Neural cell (in vitro differentiated cells): ENCODE results near the gene ERMAP.

Experiments used
- EZH2 ChIP-seq: fragments of 200-600, 300-800 bp; shearing (Covaris generic), sonication (generic); IDR thresholded peaks from 2 replicates; pipeline ENCODE4 v1.6.1; 2014; ENCODE audit warnings: antibody characterized with exemption, low read length, borderline replicate concordance, mild to moderate bottlenecking; ENCODE audit not compliant: insufficient read depth, poor library complexity, severe bottlenecking
- MXI1 ChIP-seq: fragments of 450-650 bp; conservative IDR thresholded peaks from 2 replicates; pipeline ENCODE4 v1.6.1; 2014; ENCODE audit warnings: antibody characterized with exemption, mild to moderate bottlenecking; ENCODE audit not compliant: poor library complexity, severe bottlenecking
- POLR2AphosphoS5 ChIP-seq: IDR thresholded peaks from 2 replicates; pipeline ENCODE4 v1.6.1; 2012
- RAD21 ChIP-seq: fragments of 450-650 bp; conservative IDR thresholded peaks from 2 replicates; pipeline ENCODE4 v1.6.1; 2014; ENCODE audit warnings: antibody characterized with exemption, mild to moderate bottlenecking, moderate library complexity
- SMC3 ChIP-seq: fragments of 450-650 bp; conservative IDR thresholded peaks from 2 replicates; pipeline ENCODE4 v1.6.1; 2014; ENCODE audit warnings: antibody characterized with exemption, mild to moderate bottlenecking, moderate library complexity; ENCODE audit not compliant: poor library complexity
- TF ChIP-seq, protein P1 (sequence below): fragments of 450-650 bp; IDR thresholded peaks from 2 replicates; pipeline ENCODE4 v1.5.1; 2014; ENCODE audit warnings: antibody characterized with exemption, mild to moderate bottlenecking, moderate library complexity; ENCODE audit not compliant: poor library complexity, severe bottlenecking
- TF ChIP-seq, protein P2 (sequence below): IDR thresholded peaks from 2 replicates; pipeline ENCODE4 v1.6.1; 2012; ENCODE audit warnings: borderline replicate concordance

DNA sequence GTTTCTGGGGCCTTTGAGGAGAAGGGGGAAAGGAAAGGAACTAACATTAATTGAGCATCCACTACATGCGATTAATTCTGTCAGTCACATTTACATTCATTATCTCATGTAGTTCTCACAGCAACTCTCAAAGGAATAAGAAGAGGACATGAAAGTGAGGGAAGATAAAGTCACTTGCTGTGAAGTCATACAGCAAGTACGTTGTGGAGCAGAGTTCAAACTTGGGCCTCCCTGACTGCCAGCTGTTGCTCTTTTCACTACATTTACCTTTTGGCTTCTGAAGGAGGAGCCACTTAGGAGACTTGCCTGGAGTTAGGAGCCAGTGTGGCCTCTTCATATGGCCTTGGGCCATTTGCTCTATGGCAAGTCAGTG is 35.7 kb downstream of the ERMAP start:
- no peak for TF ChIP-seq RAD21
- TF ChIP-seq POLR2AphosphoS5 = no peak
- TF ChIP-seq, protein P1, sequence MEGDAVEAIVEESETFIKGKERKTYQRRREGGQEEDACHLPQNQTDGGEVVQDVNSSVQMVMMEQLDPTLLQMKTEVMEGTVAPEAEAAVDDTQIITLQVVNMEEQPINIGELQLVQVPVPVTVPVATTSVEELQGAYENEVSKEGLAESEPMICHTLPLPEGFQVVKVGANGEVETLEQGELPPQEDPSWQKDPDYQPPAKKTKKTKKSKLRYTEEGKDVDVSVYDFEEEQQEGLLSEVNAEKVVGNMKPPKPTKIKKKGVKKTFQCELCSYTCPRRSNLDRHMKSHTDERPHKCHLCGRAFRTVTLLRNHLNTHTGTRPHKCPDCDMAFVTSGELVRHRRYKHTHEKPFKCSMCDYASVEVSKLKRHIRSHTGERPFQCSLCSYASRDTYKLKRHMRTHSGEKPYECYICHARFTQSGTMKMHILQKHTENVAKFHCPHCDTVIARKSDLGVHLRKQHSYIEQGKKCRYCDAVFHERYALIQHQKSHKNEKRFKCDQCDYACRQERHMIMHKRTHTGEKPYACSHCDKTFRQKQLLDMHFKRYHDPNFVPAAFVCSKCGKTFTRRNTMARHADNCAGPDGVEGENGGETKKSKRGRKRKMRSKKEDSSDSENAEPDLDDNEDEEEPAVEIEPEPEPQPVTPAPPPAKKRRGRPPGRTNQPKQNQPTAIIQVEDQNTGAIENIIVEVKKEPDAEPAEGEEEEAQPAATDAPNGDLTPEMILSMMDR = no peak
- no peak for TF ChIP-seq SMC3
- no peak for TF ChIP-seq MXI1
- TF ChIP-seq, protein P2, sequence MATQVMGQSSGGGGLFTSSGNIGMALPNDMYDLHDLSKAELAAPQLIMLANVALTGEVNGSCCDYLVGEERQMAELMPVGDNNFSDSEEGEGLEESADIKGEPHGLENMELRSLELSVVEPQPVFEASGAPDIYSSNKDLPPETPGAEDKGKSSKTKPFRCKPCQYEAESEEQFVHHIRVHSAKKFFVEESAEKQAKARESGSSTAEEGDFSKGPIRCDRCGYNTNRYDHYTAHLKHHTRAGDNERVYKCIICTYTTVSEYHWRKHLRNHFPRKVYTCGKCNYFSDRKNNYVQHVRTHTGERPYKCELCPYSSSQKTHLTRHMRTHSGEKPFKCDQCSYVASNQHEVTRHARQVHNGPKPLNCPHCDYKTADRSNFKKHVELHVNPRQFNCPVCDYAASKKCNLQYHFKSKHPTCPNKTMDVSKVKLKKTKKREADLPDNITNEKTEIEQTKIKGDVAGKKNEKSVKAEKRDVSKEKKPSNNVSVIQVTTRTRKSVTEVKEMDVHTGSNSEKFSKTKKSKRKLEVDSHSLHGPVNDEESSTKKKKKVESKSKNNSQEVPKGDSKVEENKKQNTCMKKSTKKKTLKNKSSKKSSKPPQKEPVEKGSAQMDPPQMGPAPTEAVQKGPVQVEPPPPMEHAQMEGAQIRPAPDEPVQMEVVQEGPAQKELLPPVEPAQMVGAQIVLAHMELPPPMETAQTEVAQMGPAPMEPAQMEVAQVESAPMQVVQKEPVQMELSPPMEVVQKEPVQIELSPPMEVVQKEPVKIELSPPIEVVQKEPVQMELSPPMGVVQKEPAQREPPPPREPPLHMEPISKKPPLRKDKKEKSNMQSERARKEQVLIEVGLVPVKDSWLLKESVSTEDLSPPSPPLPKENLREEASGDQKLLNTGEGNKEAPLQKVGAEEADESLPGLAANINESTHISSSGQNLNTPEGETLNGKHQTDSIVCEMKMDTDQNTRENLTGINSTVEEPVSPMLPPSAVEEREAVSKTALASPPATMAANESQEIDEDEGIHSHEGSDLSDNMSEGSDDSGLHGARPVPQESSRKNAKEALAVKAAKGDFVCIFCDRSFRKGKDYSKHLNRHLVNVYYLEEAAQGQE = no peak
- TF ChIP-seq EZH2 = no peak
